Fibroblast of skin of left biceps (primary cell): ENCODE results near the gene SDCCAG8.

Experiments used
- DNase-seq, 2 experiments: peaks; one replicate each; pipeline ENCODE4 v3.0.0-alpha.2; 2013; ENCODE audit warnings: low read depth in 2 of 2

Gene SDCCAG8

DNA sequence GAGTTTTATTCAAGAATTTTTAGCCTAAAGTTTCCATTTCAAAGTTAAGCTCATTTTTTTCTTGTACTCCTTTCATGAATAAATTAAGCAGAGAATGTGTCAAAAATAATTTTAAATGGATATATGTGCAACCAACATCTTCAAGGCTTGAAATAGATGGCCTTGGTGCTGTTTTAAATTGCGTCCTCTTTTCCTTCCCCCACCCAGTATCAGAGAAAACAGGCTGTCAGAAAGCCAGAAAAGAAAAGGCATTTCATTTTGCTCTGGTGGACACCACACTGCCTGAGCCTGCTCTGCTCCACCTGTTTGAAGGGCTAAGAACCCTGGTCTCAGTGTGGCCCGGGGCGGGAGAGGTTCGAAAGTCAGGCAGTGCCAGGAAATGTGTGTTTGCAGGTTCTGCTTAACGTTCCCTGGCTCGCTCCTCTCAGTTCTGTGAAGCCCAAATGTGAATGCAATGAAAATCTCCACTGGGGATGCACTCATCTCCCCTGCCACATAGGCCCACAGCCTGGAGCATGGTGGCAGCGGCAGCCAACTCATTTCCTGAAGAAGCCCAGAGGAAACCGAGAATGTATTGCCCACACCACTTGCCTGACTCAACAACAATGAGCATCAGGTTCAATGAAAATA, 134.4 kb downstream of the SDCCAG8 start:
- DNase-seq, result no peak

DNA sequence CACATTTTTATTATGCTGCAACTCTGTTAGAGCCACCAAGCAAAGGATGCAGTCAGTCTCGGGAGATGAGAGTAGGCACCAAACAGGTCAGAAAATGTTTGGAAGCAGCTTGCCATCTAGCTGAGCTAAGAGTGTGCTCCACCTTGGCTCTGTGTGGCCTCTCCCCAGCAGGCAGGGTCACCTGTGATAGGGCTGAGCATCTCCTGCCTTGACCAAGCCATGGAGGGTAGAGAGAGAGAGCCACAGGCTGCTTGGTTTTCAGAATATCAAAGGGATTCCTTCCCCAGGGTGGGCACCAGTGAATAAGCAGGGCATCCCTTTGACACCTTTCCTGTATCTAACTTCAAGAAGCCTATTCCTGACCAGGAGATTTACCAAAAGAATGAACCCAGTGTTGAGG, 135.5 kb downstream of the SDCCAG8 start:
- no peak for DNase-seq

DNA sequence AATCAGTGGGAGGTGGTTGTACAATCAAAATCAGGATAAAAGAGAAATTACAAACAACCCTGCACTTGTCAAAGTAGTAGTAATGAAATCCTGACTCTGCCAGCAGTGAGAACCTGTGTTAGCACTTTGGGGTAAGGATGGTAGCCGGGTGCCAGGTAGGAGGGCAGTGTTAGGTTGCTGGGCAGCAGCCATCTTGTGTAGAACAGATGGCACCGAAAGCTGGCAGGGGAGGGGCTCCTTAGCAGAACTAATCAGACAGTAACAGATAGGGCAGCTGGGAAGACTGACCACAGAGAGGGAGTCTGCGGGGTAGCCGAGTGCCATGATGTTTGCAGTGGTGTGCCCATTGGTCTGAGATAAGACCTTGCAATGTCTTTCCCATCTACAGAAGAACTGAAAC, 137.3 kb downstream of the SDCCAG8 start:
- DNase-seq, result no peak

DNA sequence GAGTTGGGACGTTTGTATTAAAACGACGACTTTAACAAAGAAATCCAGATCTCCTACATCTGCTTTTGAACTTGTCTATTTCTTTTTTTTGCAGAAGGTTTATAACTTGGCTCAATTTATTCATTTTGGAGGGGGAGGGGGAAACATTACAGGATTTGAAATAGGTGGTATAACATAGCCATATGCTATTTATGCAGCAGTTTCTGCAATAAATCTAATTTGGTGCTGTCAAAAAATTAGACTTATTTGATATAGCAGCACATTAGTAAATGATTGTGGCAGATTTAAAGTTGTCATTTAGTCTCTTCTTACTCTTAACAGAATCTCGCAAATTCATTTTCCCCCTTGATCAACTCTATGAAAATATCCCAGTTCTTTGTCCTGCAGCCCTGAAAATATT, 138.2 kb downstream of the SDCCAG8 start:
- DNase-seq, result no peak

DNA sequence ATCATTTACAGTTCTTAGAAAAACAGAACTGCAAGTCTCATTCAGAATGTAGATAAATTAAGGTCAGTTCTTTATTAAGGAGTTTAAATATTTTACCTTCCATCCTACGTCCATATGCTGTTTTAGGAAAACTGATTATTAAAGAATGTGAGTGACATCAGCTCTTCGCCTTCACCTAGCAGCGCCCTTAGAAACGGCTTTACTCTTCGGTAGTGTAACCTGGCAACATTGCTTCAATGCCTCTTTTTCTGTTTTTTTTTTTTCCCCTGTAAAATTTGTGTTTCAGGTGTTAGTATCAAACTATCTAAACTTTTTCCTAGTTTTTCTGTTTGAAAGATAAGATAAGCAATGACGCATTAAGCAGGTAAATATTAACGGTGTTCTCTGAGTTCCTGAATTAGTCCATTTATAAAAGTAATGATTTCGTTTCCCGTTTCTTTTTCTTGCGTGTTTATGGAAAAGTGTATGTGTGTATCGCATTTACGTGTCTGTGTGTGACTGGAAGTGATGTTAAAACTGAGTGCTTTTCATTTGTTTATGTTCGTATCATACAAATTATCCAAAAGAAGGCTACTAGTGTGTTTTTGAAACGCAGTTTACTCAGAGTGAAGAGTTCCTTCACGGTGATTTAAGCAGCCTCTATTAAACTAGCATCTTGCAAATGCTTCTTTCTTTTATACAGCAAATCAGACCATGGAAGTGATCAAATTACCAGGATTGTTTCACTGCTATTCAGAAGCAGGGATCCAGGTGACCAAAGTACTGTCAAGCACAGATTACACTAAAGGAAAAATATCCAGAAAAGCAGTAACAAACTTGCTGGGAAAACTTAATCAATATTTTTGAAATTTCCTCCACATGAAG, 139.0 kb downstream of the SDCCAG8 start:
- no peak for DNase-seq

DNA sequence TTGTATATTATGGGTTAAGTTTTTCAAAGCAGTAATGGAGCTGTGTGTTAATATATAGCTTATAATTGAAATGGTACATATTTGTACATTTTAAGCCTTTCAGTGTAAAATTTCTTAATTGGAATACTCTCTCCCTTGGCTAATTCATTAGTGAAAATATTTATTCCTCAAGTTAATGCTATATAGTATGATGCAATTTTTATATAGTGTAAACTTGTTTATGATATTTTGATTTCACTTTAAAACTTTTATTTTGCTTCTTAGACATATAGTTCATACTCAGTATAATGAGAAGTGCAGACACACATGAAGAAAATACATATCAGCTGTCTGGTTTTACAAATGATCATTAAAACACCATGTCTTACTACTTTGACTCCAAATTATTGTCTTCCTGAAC, 140.6 kb downstream of the SDCCAG8 start:
- no peak for DNase-seq

DNA sequence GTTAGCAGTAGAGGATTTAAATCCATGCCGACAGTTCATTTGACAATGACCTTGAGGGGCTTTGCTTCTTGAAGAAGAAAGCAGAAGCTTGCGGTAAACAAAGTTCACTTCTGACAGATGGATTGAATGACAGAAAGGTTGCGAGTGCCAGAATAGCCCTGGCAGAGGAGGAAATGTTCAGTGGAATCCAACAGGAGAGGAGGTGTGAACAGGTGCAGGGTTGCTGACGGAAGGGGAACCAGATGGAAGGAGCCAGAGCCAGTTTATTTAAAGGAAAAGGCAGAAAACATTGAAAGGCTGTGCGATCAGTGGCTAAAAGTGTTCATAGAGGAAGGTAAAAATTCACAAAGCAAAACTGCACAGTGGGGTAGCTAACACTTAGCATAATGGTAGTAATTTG, 141.0 kb downstream of the SDCCAG8 start:
- no peak for DNase-seq

DNA sequence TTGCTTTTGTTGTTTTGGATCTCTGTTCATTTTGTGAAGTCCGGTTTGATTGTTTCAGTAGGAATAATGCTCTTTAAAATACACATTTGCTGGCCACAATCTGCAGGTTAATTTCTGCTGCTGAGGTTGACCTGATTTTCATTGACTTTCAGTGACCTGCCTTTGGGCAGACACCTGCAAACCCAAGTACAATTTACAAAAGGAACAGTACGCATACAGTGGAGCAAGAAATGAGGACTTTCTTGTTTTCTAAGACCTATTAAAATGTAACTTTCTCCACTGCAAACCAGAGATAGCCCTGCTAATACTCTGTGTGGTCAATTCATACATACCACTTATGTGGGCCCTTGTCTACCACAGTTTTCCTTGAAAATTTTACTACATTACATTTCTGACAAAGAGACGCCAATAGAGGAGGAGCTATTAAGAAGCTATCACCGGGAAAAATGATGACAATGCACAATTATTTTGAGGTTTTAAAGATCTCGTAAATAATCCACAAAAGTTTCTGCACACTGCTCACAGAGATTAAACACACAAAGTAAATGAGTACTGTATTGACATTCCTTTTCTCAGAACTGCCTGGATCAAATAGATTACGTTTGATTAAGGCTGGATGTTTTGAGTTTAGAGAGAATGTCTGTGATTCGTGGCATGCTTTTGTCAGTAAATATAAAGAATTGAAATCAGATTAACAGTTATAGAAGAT, 141.9 kb downstream of the SDCCAG8 start:
- no peak for DNase-seq

DNA sequence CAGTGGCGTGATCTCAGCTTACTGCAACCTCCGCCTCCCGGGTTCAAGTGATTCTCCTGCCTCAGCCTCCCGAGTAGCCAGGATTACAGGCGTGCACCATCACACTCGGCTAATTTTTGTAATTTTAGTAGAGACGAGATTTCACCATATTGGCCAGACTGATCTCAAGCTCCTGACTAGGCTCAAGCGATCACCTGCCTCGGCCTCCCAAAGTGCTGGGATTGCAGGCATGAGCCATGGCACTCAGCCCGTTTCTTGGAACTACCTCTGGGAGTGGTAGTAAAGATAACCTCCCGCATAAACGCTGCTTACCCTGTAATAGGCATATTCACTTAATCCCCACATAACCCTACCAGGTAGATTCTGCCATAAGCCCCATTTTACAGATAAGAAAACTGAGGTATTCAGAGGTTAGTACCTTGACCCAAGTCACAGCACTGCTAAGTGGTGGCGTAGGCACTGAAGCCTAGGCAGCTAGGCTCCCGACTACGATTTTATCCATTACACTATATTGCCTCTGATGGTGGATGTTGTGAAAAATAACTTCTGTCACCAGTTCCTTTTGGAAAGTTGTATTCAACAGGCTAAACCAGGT, 143.8 kb downstream of the SDCCAG8 start:
- no peak for DNase-seq

DNA sequence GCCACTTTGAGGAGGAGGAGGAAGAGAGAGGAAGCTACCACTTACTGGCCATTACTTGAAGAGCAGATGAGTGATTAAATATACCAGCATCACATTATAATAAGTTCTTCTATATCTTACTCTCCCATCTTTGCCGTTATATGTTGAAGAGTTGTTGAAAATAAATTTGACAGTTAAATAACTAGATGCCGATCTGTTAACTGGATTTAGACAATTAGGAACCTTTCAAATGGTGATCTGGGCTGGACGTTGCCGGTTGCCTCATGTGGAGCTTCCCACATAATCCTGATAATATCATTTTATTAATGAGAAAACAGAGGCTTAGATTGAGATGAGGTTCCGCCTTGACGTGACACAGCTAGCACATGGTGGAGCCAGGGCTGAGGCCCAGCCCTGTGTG, 147.0 kb downstream of the SDCCAG8 start:
- DNase-seq, result no peak

DNA sequence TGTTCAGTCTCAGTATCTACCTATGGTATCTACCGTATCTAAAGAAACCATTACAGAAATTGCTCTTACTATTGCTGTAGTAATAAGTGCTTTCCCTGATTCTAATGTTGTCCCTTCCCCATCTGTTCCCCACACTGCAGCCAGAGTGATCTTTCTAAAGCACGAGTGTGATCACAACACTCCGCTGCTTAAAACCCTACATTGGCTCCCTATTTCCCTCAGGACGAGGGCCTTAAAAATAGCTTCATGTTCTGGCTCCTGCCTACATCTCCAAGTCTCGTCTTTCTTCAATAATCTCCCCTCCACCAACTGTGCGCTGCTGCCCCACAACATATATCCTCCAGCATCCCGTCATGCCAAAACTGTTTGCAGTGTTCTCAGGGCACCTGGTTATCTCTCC, 150.6 kb downstream of the SDCCAG8 start:
- no peak for DNase-seq

DNA sequence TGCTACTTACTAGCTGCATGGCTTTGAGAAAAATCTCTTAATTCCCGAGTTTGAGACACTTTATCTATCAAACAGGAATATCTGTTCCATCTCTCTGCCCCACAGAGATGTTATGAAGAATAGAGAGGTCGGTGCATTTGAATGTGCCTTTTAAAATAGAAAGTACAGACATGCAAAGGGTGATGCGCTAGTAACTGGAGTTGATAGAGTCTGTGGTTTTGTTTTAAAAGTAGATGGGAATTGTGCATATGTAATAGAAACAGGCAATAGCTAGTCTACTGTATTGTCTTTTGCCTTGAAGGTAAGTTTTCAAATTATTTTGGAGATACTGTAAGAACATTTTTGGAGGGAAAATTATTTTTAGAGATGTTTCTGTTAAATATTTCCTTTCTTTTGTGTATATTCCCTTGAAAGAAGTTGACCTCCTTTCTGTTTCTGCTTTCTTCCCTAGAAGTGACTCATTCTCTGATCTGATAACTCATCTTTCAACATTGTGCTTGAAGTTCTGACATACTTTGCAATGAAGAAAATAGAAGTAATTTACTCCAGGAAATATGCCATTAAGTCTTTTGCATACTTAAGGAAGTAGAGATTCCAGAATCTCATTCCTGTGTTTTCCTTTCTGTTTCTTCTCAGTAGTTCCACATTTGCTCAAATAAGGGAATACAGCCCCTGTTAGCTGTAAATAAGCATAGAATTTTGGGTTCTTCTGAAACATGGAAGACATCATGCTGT, 151.6 kb downstream of the SDCCAG8 start:
- peak; percentile 29 to 35 for DNase-seq

DNA sequence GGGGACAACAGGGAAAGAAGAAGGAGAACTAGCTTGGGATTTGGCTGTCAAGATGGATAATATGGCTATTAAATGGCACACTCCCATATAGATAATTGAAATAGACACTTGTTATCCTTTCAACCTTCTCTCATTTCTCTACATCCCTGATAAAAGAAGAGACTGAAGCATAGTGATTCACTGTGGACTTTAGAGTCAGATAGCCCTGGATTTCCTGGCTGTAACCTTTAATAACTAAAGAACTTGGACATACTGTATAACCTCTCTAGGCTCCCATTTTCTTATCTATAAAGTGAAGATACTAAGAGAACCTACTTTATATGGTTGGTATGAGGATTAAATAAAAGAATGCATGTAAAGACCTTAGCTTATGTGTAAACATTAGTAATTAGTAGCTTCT, 152.6 kb downstream of the SDCCAG8 start:
- no peak for DNase-seq

DNA sequence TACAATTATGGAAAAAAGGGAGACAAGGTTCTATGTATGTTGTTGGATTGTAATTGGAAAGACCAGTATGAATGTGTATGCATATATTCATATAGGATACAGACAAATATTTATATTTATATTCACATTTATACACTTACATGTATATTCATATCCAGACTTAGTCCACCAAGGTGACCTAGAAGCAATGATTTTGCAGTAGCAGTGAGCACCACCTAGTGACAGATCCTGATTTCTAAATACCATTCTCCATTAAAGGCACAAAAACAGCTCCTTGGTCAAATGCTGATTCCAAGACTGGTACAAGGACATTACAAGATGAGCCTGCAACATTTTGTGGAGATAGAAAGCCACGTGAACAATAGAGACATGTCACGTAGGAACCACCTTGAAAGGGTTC, 153.4 kb downstream of the SDCCAG8 start:
- no peak for DNase-seq

DNA sequence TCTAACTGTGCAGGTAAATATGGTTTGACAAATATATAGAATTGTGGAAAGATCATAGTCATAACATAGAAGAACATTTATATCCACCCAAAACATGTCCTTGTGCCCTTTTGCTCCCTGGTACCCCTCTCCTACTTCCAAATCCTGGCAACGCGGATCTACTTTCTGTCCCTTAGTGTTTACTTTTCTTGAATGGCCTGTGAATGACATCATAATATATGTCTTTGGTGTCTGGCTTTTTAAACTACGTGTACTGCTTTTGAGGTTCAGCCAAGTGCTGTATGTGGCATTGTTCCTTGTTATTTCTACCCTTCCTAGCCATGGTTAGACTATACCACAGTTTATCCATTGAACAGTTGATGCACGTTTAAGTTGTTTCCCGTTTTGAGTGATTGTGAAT, 155.6 kb downstream of the SDCCAG8 start:
- no peak for DNase-seq

DNA sequence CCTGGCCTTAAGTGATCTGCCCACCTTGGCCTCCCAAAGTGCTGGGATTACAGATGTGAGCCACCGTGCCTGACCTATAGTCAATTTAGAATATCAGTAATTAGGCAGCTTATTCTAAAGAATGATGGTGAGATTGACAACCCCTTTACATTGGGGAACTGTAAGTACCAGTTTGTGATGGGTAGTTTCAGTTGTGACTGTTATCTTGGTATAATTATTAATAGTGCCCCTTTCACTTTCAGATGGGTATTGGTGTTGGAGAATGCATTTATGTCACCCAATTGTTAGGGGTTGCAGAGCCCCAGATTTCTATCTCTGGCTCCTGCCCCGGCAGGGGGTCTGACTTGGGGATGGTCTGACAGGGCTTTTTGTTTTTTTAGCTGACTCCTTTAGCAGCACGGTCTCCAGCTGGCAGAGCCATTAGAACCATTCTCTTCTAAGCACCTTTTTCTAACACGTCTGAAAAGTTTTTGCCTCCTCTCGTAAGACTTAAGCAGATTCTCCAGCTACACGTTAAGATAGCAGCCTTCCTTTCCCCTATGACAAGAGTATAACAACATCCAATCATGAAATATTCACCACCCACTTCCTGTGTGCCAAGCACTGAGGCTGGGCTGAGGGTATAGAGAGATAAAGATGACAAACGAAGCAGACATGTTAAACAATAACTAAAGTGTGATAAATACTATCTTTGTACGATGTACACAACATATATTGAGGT, 157.8 kb downstream of the SDCCAG8 start:
- DNase-seq, result no peak

DNA sequence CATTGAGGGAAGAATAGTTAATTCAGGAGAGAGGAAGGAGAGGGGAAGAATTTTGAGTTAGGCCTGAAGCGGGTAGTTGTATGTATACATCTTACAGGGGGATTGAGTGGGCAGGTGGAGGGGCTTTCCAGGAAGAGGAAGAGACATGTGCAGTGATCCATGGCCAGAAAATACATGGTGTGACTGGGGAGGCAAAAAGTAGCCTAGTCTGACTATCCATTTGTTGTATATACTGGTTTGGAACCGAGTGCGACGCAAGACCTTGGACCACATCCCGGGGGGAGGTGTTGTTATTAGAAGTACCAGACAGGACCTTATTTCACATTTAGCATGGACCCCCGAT, 158.3 kb downstream of the SDCCAG8 start:
- DNase-seq, result no peak

DNA sequence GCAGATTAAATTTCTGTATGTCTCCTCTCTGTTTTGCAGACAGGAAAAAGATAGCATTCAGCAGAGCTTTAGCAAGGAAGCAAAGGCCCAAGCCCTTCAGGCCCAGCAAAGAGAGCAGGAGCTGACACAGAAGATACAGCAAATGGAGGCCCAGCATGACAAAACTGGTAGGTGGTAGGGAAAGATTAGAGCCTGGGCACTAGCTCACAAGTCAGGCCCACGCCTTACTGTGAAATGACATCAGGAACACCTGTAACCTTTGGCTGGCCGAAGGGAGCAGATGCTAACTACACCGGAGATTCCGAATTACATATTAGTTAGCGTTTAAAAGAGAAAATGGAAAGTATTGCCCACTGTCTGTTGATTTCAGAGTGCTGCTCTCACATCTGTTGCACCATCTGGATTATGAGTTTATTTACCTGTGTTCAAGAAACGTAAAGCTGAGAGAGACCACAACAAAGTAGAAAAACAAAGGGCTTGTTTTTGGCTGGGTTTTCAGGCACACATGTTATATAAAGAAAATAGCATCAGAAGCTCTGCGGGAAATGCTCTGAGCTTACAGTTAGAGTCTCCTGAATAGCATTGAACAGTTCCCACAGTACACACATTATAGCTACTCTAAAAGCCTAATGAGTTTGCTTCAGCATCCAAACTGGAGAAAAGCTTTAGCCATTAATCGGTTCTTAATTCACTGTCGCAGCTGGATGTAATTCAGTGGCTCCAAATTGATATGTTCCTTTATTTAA, 160.0 kb downstream of the SDCCAG8 start:
- no peak for DNase-seq

DNA sequence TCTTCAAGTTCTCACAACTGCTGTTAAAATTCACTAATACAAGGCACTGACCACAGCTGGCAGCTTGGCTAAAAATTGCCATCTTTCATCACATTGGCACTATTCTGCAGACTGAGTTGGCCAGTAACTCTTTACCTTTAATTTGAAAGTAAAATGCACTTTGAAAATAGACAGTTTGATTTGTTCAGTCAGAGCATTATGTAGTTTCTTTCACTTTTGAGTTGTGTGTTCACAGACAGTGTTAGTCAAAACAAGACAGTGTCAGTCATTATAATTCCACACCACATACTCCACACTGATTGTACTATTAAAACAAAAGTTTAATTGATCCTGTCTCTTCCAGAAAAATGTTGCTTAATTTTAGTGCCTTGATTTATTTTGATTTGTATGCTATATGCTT, 160.7 kb downstream of the SDCCAG8 start:
- DNase-seq, result no peak
